Measurements from ENCODE around the gene CDH23.

Gene CDH23

GRCh38 chr10:71543608-71544170 is 147.0 kb downstream of the CDH23 start:
- DNase-seq = no peak

DNA sequence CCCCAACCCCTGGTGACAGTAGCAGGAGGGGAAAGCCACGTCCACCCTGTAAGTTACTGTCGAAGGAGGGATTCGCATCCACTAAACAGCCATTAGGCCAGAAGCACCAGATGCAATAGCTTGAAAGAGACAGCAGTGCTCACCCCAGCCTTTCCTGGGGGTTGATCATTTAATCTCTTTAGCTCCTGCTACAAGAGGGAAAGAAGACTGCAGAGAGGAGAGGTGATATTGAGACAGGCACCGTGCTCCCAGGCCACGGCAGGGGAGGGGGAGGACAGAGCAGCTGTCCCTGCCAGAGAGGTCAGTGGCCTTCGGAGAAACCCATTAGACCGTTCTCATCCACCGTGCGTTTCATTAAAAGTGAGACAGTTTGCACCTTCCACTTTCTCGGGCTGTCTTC is 148.3 kb downstream of the CDH23 start:
- DNase-seq = no peak

DNA sequence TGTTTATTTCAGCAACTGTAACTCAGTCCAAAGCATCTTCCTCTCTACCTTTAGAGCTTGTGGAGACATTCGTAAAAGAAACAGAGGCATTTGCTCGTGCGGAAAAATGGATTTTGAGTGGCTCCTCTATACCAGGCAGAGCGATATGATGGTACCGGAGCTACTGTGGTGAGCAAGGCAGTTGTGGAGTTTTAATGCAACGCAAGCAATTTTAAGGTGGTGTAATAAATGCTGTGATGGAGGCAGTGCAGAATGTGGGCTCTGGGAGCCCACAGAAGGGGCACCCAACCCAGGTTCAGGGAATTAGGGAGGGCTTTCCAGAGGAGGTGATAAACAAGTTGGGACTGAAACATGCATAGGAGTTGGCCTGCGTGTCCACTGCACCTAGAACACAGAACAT is 149.5 kb downstream of the CDH23 start:
- DNase-seq = no peak

- no peak for DNase-seq
These were observed 150.6 kb downstream of the CDH23 start for GRCh38 chr10:71547312-71547711.

GRCh38 chr10:71547876-71548846 is 151.4 kb downstream of the CDH23 start:
- no peak for DNase-seq

DNA sequence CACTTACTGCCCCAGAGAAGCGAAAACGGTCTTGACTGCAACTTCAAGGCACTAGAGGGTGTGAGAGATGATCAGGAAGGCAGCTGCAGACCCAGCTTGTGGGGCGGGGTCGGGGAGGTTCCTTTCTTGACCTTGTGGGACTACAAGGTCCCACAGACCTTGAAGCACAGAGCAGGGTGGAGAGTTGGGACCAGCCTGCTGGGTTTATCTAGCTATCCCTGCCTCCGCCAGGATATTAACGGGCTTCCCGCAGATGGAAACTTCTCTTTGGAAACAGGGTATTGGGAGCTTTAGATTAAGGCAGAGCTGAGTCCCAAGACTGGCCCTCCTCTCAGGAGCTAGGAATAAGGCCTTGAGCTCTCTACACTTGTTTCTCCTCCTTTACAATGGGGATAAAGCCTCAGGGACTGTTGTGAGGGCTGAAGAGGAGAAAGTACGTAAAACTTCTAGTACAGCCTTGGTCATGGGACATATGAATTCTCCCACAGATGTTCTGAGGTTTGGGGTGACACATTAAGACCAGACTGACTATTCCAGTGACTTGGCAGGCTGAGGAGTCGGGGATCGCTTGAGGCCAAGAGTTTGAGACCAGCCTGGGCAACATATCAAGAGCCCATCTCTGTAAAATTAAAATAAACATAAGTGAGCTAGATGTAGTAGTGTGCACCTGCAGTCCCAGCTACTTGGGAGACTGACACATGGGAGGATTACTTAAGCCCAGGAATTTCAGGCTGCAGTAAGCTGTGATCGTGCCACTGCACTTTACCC is 153.2 kb downstream of the CDH23 start:
- no peak for DNase-seq

- DNase-seq = no peak
These were observed 153.9 kb downstream of the CDH23 start for GRCh38 chr10:71550628-71551027.

GRCh38 chr10:71551970-71552369 is 155.2 kb downstream of the CDH23 start:
- DNase-seq = no peak

DNA sequence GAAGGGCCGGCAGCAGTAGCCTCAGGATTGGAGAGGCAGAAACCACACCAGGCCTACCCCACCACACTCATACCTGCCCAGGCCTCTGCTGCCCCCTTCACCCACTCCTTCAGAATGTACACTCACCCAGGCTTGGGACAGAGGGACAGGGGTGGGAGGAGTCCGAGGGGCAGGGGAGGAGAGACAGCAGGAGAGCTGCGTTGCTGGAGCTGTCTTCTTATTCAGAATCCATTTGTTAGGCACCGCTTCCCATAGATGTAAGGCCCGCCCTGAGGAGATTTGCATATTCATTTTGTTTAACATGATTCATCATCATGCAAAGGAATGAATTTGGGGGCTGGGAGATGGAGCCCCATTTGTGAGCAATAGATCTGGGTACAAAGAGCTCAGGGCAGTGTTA is 156.7 kb downstream of the CDH23 start:
- no peak for DNase-seq

- DNase-seq = no peak
These were observed 158.0 kb downstream of the CDH23 start for GRCh38 chr10:71554671-71555070.

DNA sequence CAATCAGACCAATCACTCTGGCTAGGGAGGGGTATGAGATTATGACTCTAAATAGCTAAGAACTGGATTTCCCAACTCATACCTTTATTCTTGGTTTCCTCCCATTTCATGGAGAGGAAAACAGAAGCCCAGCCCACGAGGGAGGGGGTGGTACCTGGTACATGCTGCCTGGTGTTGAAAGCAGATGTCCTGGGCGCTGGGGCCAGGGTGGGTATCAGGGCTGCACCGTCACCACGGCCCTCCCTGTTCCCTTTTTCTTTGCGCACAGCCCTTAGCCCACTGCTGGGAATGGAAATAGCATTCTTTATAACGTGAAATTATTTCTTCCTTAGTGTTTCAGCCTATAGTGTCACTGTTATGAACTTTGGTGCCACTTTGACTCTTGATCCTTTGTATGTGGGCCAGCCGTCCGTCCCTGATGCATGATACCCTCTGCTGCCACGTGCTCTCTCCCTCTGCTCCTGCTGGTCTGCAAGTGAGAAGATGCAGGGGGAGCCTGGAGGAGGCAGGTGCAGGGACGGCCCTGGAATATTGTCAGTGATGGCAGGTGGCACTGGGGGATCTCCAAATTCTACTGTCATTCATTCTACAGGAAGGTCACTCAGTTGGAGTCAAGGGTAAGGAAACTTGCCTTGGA is 158.5 kb downstream of the CDH23 start:
- no peak for DNase-seq

- DNase-seq = no peak
These were observed 159.0 kb downstream of the CDH23 start for GRCh38 chr10:71555724-71556119.

- no peak for DNase-seq
These were observed 162.3 kb downstream of the CDH23 start for GRCh38 chr10:71558991-71559390.

DNA sequence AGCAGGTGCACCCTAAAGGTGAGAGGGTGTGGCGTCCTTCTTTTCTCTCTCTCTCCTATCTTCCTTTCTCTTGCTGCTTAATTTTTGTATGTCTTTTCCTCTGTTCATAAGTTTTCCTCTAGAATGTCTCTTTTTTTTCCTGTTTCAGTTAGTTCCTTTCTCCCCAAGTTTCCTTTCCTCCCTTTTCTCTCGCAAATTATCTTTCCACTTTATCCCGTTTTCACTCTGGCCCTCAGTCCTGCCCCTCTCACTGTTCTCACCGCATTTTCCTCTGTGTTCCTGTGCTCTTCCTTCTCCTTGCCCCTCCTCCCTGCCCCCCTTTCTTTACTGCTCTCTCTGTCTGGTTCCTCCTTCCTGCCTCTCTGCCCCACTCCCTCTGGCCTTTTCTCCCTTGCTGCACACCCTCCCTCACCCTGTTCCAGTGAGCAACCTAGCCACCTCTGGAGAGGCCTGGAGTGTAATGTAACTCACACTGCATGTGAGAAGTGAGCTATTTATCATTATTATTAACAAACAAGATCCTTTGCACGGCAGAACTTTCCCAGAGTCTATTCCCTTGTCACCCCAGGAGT is 164.4 kb downstream of the CDH23 start:
- DNase-seq = no peak

- DNase-seq = no peak
These were observed 165.5 kb downstream of the CDH23 start for GRCh38 chr10:71562181-71562580.

- DNase-seq = no peak
These were observed 166.2 kb downstream of the CDH23 start for GRCh38 chr10:71562904-71563303.

DNA sequence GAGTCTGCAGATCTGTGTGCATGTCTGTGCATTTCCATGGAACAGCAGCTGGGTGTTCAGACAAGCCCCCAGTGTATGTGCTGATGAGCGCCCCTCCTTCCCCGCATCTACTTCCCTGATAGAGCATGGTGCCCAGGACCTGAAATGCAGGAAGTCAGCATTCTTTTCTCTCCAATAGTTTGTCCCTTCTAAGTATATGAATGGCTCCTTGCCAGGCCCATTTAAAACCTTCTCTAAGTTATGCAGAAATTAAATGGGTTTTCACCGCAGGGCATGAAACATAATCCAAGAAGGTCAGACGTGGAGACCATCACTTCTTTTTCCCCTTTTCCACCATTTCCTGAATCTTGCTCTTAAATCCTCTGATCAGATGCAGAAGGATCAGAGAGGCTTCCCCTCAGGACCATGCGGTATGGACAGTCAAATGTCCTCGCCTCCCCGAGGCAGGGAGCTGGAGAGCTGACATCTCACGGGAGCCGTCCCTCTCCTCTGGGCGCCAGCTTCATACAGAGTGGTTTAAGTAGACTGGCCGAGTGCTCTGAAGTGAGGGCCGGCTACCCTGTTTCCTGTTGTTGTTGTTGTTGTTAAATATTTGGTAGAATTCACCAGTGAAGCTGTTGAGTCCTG is 167.6 kb downstream of the CDH23 start:
- no peak for DNase-seq

GRCh38 chr10:71565284-71566000 is 168.7 kb downstream of the CDH23 start:
- no peak for DNase-seq

DNA sequence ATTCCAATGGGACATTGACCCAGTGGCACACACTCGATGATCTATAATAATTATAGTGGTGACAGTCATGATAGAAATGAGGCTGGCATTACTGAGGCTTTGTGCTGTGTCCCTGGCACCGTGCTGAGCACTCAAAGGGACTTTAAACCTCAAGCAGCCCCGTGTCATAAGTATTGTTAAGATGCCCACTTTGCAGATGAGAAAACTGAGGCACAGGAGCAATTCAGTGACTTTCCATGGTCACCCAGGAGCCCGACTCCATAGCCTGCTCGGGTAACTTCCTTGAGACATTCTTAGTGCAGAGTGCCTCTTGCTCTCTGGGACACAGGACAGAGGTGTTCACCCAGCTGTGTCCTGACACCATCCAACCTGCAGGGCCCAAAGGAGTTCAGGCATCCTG is 170.3 kb downstream of the CDH23 start:
- DNase-seq = no peak

GRCh38 chr10:71568896-71569492 is 172.3 kb downstream of the CDH23 start:
- no peak for DNase-seq

Data from NCI-H187 treated with DMSO at 0.1 percent for 48 hours (cell line).